Measurements from ENCODE around the gene FBXO39. TPM values are rescaled to one million over a fixed set of nuclear protein-coding genes. Genes with fewer than 3 reads are reported as not detected.

The FBXO39 gene
- total RNA-seq, 1 experiment from 2014 or later, result not detected

DNA sequence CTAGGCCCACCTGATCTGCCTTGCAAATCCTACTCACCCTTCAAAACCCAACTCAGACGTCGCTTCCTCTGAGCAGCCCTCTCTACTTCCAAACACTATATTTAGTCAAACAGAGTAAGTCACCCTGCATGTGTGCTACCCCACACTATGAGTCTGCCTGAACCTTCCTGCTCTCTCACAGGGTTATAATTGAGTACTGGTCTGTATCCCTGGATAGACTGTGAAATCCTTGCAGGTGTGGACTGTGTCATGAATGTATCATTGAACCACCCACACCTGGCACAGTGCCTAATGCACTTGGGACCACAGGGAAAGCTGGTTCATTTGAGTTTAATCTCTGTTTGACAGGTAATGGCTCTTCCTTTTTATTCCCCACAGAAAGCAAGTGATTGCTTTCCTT, 3.4 kb downstream of the FBXO39 start:
- ATAC-seq, result no peak
- no peak overlapping the region for H2AFZ ChIP-seq (ENCODE audit: low read depth, low read length, poor library complexity, severe bottlenecking)
- intact Hi-C loops (cut with micrococcal nuclease), result no loop called here
- no peak overlapping the region for H3K27ac ChIP-seq (ENCODE audit: low read depth, low read length)
- no peaks in the 10 kb centered on the region for H3K4me1 ChIP-seq (ENCODE audit: control insufficient read depth in 1 of 2, insufficient read depth in 2 of 2, low read length in 2 of 2)
- H3K27me3 ChIP-seq (ENCODE audit: insufficient read depth, low read length), result peaks cover 24% of the 10 kb centered on the region; the same call in 1 of the 2 replicates
- no peaks in the 10 kb centered on the region for H4K20me1 ChIP-seq (ENCODE audit: insufficient read depth)
- no peak overlapping the region for H3K9ac ChIP-seq (ENCODE audit: low read length)
- POLR2A ChIA-PET, result interaction anchor here (0.5 kb wide), 1 partner anchor 1529 kb away, joined by 3 read pairs; no protein-coding TSS in a partner anchor
- no peaks in the 10 kb centered on the region; a peak in 1 of 4 replicates for H3K9me3 ChIP-seq (ENCODE audit: control insufficient read depth in 1 of 2, insufficient read depth in 1 of 2, low read depth in 1 of 2, low read length in 2 of 2)
- H3K4me2 ChIP-seq (ENCODE audit: low read length), result no peak overlapping the region
- no TSS peak for BruUV-seq (replicated peaks)
- TF ChIP-seq, protein P1, sequence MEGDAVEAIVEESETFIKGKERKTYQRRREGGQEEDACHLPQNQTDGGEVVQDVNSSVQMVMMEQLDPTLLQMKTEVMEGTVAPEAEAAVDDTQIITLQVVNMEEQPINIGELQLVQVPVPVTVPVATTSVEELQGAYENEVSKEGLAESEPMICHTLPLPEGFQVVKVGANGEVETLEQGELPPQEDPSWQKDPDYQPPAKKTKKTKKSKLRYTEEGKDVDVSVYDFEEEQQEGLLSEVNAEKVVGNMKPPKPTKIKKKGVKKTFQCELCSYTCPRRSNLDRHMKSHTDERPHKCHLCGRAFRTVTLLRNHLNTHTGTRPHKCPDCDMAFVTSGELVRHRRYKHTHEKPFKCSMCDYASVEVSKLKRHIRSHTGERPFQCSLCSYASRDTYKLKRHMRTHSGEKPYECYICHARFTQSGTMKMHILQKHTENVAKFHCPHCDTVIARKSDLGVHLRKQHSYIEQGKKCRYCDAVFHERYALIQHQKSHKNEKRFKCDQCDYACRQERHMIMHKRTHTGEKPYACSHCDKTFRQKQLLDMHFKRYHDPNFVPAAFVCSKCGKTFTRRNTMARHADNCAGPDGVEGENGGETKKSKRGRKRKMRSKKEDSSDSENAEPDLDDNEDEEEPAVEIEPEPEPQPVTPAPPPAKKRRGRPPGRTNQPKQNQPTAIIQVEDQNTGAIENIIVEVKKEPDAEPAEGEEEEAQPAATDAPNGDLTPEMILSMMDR (IDR thresholded peaks at IDR 0.05 in 2 of 3, conservative IDR thresholded peaks at IDR 0.05 in 1 of 3; ENCODE audit: borderline replicate concordance in 1 of 3, insufficient read depth in 1 of 3, low read depth in 2 of 3, low read length in 2 of 3), result no peak
- TF ChIP-seq YY1 (IDR thresholded peaks at IDR 0.05; ENCODE audit: extremely low read depth, insufficient replicate concordance, low read depth, low read length), result no peak
- TF ChIP-seq POLR2AphosphoS5 (IDR thresholded peaks at IDR 0.05; ENCODE audit: low read depth, low read length), result no peak
- no peak for TF ChIP-seq ZNF274 (IDR thresholded peaks at IDR 0.05; ENCODE audit: low read depth, low read length)
- TF ChIP-seq POLR2A (IDR thresholded peaks at IDR 0.05; ENCODE audit: borderline replicate concordance, extremely low read depth, insufficient read depth, insufficient read length), result no peak
- TF ChIP-seq SRF (IDR thresholded peaks at IDR 0.05; ENCODE audit: low read depth), result no peak
- TF ChIP-seq SIN3A (IDR thresholded peaks at IDR 0.05; ENCODE audit: low read depth), result no peak
- TF ChIP-seq RAD21 (IDR thresholded peaks at IDR 0.05; ENCODE audit: low read depth), result no peak
- H3K79me2 ChIP-seq (ENCODE audit: insufficient read depth, low read length), result no peaks in the 10 kb centered on the region
- no peaks in the 10 kb centered on the region for H3K36me3 ChIP-seq (ENCODE audit: control insufficient read depth in 1 of 2, insufficient read depth in 2 of 2, low read length in 2 of 2)
- CTCF ChIA-PET, result no interaction called here
- no peak overlapping the region for H3K4me3 ChIP-seq (replicated peaks in 1 of 2; ENCODE audit: low read depth in 1 of 2, low read length in 2 of 2)
- RAD21 ChIA-PET (ENCODE audit: low non-redundant PET in 1 of 2, low total read pairs in 2 of 2, uncharacterized antibody in 2 of 2, unreplicated experiment in 2 of 2), result no interaction called here
- no peak for DNase-seq (ENCODE audit: low read depth, low spot score)
- no peaks in the 10 kb centered on the region for H3K9me2 ChIP-seq (ENCODE audit: insufficient read depth)

DNA sequence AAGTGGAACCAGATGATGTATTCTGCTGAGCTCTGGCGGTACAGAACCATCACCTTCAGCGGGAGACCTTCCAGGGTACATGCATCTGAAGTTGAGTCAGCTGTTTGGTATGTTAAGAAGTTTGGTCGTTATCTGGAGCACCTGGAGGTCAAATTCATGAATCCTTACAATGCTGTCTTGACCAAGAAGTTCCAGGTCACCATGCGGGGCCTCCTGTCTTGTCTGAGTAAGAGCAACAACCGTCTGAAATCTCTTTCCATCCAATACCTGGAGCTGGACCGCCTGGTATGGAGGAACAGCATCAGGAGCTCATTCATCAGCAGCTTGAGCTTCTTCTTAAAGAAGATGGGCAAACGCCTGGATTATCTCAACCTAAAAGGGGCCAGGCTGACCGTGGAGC, 4.0 kb downstream of the FBXO39 start:
- H3K4me1 ChIP-seq (ENCODE audit: control insufficient read depth in 1 of 2, insufficient read depth in 2 of 2, low read length in 2 of 2), result no peaks in the 10 kb centered on the region
- no peak for DNase-seq (ENCODE audit: low read depth, low spot score)
- H3K27me3 ChIP-seq (ENCODE audit: insufficient read depth, low read length), result peaks cover 25% of the 10 kb centered on the region; the same call in 1 of the 2 replicates
- no peak overlapping the region for H2AFZ ChIP-seq (ENCODE audit: low read depth, low read length, poor library complexity, severe bottlenecking)
- ChIA-PET POLR2A (no interaction called here), CTCF (no interaction called here), RAD21 (ENCODE audit: low non-redundant PET in 1 of 2, low total read pairs in 2 of 2, uncharacterized antibody in 2 of 2, unreplicated experiment in 2 of 2) (no interaction called here)
- H3K4me2 ChIP-seq (ENCODE audit: low read length), result no peak overlapping the region
- H3K4me3 ChIP-seq (replicated peaks in 1 of 2; ENCODE audit: low read depth in 1 of 2, low read length in 2 of 2), result no peak overlapping the region
- H3K79me2 ChIP-seq (ENCODE audit: insufficient read depth, low read length), result no peaks in the 10 kb centered on the region
- H3K9ac ChIP-seq (ENCODE audit: low read length), result no peak overlapping the region
- no peaks in the 10 kb centered on the region for H3K9me3 ChIP-seq (ENCODE audit: control insufficient read depth in 1 of 2, insufficient read depth in 1 of 2, low read depth in 1 of 2, low read length in 2 of 2)
- no peak overlapping the region for H3K27ac ChIP-seq (ENCODE audit: low read depth, low read length)
- no TSS peak for BruUV-seq (replicated peaks)
- no peaks in the 10 kb centered on the region for H3K9me2 ChIP-seq (ENCODE audit: insufficient read depth)
- intact Hi-C loops (cut with micrococcal nuclease), result no loop called here
- H4K20me1 ChIP-seq (ENCODE audit: insufficient read depth), result no peaks in the 10 kb centered on the region
- no peaks in the 10 kb centered on the region for H3K36me3 ChIP-seq (ENCODE audit: control insufficient read depth in 1 of 2, insufficient read depth in 2 of 2, low read length in 2 of 2)
- no peak for ATAC-seq
- TF ChIP-seq ZNF274 (IDR thresholded peaks at IDR 0.05; ENCODE audit: low read depth, low read length) (no peak), RAD21 (IDR thresholded peaks at IDR 0.05; ENCODE audit: low read depth) (no peak), FOSL1 (IDR thresholded peaks at IDR 0.05; ENCODE audit: low read depth) (no peak), POLR2A (IDR thresholded peaks at IDR 0.05; ENCODE audit: borderline replicate concordance, extremely low read depth, insufficient read depth, insufficient read length) (no peak), TCF7L2 (IDR thresholded peaks at IDR 0.05; ENCODE audit: borderline replicate concordance, extremely low read depth, insufficient read depth, insufficient read length) (no peak)
- TF ChIP-seq, protein P2, sequence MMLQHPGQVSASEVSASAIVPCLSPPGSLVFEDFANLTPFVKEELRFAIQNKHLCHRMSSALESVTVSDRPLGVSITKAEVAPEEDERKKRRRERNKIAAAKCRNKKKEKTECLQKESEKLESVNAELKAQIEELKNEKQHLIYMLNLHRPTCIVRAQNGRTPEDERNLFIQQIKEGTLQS (IDR thresholded peaks at IDR 0.05), result no peak
- TF ChIP-seq, protein P3, sequence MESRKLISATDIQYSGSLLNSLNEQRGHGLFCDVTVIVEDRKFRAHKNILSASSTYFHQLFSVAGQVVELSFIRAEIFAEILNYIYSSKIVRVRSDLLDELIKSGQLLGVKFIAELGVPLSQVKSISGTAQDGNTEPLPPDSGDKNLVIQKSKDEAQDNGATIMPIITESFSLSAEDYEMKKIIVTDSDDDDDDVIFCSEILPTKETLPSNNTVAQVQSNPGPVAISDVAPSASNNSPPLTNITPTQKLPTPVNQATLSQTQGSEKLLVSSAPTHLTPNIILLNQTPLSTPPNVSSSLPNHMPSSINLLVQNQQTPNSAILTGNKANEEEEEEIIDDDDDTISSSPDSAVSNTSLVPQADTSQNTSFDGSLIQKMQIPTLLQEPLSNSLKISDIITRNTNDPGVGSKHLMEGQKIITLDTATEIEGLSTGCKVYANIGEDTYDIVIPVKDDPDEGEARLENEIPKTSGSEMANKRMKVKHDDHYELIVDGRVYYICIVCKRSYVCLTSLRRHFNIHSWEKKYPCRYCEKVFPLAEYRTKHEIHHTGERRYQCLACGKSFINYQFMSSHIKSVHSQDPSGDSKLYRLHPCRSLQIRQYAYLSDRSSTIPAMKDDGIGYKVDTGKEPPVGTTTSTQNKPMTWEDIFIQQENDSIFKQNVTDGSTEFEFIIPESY (IDR thresholded peaks at IDR 0.05; ENCODE audit: extremely low read depth, insufficient replicate concordance, low read length), result no peak
- TF ChIP-seq, protein P1 (IDR thresholded peaks at IDR 0.05 in 2 of 3, conservative IDR thresholded peaks at IDR 0.05 in 1 of 3; ENCODE audit: borderline replicate concordance in 1 of 3, insufficient read depth in 1 of 3, low read depth in 2 of 3, low read length in 2 of 3), result no peak
